ENCODE data around the gene DDN. TPM values are rescaled to one million over a fixed set of nuclear protein-coding genes. Genes with fewer than 3 reads are reported as not detected.

DDN gene
- total RNA-seq, 1 experiment from 2014 or later: 0.14 TPM

DNA sequence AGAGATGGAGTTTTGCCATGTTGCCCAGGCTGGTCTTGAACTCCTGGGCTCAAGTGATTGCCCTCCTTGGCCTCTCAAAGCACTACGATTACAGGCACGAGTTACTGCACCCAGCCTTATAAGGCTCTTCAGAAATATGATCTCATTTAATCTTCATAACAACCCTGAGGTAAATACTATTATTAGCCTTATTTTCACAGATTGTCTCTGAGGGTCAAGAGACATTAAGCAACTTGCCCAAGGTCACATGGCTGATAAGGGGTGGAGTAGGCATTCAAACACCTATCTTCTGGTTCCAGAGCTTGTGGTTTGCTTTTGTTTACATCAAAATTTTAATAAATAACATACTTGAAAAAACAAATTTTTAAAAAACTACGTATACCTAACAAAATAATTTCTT is 14.3 kb upstream of the DDN start:
- DNase-seq (ENCODE audit: low spot score): no peak

DNA sequence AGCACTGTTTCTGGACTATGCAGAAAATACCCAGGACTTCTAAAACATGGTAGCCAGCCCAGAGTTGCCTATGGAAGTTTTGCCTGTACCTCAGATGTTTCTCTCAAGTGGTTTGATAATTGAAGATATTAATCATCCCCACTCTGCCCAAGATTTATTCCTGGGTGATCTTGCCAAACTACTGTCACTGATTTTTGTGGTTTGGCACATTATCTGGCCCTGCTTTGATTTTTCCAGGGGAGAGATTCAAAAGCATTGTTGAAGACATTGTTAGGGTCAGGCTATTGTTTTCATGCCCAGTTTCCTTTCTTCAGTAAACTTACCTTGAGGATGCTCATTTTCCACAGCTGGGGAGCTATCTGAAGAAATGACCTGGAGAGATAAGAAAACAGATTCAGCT is 13.6 kb upstream of the DDN start:
- DNase-seq (ENCODE audit: low spot score): no peak

DNA sequence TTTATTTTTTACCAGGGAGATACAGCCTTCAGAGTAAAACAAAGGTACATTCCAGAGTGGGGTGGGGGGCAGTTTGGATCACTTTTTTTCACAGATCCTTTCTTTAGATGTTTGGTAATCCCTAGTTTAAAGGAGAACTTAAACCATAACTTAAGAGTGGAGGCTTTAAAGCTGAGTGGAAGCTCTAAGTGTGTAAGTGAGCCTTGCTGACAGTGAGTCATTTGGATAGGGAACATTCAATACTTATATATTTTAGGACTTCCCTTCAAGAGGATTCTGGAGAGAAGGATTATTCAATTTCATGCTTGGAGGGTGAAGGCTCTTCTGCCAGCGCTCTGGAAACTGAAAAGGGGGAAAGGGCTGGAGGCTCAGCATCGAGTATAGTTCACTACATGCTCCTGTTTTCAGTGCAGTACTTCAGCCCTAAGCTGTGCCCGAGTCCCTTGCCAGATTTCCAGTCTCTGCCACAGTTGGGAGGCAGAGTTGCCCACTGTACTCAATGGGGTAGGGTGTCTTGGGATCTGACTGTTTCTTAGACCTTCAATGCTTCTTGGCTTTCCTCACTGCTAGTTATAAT is 11.0 kb upstream of the DDN start:
- no peak for DNase-seq (ENCODE audit: low spot score)

DNA sequence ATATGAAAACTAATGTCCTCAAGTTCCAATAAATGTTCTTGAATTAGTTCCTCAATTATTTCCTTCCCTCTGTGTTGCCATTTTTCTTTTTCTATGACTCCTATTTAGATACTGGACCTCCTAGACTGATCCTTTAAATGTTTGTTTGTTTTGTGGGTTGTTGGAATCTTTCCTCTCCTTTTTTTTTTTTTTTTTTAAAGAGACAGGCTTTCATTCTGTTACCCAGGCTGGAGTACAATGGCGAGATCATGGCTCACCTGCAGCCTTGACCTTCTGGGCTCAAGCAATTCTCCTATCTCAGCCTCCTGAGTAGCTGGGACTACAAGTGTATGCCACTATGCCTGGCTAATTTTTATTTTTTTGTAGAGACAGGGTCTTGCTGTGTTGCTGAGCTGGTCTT is 9.8 kb upstream of the DDN start:
- no peak for DNase-seq (ENCODE audit: low spot score)

DNA sequence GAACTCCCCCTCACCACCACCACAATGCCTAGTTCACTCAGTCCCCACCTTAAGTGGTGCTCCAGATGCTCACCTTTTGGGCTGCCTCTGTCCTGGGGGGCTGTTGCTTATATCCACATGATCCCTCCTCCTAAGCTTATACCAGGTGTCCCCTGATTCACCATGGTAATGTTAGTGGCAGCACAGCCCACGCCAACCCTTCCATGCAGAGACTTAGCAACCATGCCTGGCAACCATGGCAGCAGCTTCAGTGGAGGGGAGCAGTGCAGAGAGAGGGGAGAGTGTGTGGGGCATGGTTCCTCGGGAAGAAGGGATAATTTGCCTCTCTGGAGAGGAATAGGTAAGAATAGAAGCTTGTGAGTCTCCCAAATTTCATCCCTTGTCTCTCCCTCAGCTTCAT is 1.2 kb upstream of the DDN start:
- DNase-seq (ENCODE audit: low spot score): no peak

DNA sequence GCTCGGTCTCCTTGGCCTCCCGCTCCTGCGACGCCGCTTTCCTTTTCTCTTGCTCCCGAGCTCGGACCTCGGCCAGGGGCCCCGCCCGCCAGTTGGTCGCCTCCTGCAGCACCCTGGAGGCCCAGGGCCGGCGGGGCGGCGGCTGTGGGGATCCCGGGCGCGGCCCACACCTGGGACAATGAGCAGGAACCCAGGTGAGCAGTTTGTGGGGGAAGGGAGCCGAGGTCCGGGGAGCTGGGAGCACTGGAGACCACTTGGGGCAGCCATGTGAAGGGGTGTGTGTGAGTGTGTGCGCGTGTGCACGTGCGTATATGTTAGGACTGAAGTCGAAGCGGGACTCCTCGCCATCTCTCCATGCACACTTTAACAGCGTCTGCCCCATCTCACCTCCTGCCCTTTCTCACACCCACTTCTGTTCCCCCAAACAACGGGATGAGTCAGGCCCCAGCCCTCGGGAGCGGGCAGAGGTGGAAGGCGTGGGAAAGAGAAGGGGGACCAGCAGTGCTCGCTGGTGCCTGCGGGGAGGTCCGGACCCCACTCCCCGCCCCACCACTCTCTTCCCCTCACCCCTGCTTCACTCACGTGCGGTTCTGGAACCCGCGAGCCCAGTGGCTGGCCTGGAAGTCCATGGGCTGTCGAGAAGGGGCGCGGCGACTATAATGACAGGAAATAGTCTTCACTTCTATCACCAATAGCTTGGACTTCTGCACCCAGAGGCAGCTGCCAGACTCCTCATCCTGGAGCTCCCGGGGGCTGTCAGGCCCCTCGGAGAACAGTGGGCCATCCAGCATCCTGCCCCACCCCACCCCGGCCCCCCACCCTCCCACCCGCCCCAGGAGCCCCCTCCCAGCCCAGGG is 450 bp downstream of the DDN start:
- no peak for DNase-seq (ENCODE audit: low spot score)

DNA sequence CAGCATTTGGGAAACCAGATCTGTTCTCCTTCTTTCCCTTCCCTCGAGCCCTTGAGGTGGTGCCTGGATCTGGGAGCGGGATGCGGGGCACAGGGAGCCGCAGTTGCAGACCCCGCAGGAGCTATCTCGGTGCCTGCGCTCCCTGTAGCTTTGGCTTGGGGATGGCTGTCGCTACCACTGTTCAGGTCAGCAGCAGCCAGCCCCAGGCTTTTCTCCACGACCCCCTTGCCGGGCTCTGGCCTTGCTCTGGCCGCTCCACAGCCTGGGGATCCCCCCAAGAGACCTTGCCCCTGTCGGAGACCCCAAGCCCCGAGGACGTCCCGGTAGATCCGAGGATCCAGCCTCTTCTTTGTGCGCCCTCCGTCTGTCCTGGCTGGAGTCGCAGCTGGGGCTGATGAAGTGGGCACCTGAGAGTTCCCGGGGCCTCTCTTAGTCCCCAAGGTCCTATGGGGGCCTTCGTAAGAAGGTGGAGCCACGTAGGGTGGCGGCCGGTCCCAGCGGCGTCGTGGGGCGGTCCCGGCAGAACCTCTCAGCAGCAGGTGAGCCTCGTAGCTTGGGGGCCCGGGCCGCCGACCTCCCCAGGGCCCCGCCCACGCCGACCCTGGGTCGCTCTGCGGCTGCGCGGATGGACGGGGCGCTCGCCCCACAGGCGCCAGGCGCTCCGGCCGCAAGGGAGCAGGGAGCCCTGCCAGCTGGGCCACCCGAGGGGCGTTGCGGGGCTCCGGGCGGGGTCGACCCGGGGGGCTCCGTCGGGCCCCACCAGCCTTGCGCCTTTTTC is 1.3 kb downstream of the DDN start:
- DNase-seq (ENCODE audit: low spot score): no peak

DNA sequence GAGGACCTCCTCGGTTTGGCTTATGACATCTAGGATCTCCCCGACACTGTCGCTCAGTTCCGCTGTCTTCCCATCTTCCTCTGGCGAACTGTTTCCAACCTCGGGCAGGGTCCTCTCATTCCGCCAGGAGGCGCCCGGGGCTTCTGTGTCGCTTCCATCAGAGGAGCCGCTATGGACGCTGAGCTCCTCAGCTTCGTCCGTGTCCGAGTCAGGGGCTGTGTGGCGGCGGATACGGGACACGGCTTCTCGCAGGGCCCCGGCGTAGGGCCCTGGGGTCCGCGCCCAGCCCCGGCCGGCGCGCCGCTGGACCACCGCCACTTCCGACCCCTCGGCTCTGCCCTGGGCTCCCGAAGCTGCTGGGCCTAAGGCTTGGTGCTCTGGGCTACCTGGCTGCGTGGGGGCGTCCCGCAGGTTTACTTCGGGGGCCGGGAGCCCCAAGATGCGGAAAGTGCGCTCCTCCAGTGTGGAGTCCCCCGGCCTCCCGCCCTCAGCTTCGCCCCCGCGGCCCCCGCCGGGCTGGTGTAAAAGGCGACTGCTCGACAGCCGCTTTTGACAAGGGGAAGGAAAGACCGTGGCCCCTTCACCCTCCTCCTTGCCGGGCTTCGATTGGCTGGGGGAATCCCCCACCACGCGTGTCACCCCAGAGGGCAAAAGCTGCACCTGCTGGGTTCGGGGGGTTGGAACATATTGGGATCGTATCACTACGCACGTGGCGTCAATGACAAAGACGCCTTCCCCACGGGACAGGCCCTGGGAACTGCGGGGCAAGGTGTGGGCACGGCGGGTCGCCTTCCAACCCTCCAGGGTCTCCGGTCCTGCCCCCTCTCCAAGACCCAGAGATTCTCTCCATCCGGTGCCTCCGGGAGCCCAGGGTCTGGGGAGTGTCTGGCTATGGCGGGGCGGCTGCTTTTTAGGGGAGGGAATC is 2.1 kb downstream of the DDN start:
- DNase-seq (ENCODE audit: low spot score): no peak

DNA sequence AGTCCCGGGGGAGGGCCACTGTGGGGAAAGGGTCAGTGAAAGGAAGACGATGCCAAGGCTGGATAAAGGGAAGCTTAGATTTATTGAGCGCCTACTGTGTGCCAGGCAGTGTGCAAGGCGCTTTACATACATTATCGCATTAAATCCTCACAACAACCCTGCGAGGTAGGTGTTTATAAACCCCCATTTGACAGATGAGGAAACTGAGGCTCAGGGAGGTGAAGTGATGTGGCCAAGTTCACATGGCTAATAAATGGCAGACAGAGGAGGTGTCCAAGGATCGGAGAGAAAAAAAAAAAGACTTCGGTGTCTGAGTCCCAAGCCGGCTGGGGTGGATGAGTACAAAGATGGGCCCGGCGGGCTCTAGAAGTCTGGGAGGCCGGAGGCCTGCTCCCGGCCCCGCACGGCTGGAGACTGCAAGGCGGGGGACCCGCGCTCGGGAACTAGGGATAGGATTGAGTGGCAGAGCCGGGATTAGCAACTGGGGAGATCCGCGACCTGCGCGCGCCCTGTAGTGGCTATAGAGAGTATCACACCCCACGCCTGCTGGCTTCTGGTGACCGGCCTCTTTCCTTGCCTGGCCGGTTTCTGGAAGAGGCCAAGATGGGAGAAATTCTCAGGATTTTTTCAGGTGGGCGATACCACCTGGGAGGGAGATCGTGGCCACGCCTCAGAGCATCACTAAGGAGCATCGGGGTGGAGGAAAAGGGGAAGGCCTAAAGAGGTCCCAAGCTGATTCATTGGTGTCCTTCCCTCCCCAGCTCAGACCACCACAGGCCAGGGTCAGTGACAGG is 3.9 kb downstream of the DDN start:
- DNase-seq (ENCODE audit: low spot score): peak; percentile 62

DNA sequence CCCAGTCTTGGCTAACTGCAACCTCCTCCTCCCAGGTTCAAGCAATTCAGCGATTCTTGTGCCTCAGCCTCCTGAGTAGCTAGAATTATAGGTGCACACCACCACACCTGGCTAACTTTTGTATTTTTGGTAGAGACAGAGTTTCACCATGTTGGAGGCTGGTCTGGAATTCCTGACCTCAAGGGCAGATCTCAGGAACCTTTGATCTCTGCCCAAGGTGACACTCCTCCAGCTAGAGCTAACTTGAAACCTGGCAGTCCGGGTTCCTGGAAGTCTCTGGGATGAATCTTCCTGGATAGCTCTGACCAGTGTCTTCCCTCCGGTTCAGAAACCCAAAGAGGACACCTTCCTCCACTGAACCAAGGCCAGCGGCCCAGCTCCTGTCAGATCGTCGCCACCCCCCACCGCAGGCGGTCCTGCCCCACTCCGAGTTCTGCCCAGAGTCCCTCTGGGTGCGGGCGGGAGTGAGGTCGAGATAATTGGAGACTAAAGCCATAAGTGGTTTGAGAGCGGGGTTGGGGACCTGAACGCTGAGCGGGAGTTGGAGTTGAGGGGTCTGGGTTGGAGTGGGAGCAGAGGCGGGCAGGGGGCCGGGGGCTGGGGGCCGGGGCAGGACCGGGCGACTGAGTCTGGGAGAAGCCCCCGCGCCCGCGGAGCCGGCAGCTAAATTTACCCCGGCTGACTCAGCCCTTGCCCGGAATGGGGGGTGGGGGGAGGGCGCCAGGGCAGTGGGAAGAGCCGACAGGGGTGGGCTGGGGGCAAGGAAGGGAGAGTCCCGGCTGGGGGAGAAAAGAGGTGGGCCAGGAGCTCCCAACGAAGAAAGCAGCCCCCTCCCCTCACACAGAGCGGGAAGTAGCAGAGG is 4.7 kb downstream of the DDN start:
- no peak for DNase-seq (ENCODE audit: low spot score)

DNA sequence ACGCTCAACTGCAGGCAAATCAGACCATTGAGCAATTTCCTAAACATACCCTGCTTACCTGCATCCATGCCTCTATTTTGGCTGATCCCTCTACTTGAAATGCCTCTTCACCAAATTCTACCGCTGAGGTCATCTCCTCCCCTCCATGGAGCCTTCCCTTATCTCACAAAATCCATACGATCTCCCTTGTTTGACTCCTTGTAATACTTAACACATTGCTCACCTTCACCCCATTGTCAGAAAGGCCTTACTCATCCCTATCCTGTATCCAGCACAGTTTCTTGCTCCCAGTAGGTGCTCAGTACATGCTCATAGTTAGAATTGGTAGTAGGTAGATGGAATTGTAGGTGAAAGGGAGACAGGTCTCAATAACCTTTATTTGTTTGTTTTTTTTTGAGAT is 5.4 kb downstream of the DDN start:
- DNase-seq (ENCODE audit: low spot score): no peak

DNA sequence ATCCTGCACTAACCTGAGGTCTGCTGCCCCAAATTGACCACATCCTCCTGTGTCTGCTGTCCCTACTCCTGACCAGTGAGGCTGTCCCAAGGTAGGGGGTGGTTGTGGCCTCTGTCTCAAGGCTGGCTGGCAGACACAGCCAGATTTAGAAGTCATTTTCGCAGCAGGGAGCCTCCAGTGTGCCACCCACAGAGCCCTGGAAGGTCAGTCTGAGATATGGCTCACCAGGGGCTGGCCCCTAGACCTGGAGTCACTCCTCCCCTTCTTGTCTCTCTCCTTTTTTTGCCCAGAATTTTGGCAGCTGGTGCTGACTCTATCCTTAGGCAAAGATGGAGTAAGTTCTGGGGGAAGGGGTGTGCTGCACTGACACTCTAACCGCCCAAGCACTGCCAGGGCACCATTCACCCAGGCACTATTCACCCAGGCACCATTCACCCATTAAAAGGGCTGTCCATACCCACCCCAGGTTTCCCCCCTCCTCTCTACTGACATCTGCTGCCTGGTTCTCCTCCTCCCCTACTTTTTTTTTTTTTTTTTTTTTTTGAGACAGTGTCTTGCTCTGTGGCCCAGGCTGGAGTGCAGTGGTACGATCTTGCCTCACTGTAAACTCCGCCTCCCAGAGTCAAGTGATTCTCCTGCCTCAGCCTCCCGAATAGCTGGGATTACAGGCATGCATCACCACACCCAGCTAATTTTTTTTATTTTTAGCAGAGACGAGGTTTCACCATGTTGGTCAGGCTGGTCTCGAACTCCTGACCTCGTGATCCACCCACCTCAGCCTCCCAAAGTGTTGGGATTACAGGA is 7.7 kb downstream of the DDN start:
- DNase-seq (ENCODE audit: low spot score): no peak

DNA sequence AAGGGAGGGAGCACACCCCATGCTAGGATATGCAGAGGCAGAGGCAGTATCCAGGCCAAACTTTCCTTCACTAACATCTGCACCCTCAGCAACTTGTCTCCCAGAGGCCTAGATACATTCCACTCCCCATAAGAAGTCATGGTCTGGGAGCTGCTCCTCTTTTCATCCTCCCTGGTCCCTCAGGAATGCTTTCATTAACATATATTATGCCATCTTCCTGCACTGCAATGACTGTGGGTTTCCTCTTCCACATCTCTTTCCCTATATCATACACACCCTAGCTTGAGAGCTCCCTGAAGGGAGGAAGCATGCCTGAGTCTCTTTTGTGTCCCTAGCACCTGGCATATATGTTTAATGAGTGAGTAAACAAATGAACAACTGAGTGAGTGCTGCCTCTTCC is 8.6 kb downstream of the DDN start:
- DNase-seq (ENCODE audit: low spot score): no peak

DNA sequence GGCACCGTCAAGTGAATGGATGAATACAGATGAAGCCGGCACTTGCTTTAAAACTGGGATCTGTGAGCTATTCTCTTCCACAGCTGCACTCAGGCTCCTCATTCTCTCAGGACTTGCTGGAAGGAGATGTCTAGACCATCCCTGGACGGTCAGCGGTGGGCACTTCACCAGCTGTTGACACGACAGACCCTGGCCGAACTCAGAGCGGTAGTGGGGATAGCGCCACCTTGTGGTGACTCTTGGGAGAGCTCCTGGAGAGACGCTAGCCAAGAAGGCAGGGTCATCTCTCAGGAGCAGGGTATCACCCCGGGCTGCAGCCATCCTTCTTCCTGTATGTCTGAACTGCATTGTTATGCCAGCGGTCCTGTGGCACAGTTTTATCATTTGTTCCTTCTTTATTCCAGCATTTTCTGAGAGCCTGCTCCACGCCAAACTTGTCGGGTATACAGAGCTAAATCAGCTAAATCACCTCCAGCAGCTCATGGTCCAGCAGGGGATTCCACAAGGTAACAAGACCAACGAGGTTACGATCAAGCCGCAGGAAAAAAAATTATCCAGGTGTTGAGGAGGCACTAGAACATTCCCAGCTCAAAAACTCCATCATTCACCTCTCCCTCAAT is 11.0 kb downstream of the DDN start:
- DNase-seq (ENCODE audit: low spot score): no peak

DNA sequence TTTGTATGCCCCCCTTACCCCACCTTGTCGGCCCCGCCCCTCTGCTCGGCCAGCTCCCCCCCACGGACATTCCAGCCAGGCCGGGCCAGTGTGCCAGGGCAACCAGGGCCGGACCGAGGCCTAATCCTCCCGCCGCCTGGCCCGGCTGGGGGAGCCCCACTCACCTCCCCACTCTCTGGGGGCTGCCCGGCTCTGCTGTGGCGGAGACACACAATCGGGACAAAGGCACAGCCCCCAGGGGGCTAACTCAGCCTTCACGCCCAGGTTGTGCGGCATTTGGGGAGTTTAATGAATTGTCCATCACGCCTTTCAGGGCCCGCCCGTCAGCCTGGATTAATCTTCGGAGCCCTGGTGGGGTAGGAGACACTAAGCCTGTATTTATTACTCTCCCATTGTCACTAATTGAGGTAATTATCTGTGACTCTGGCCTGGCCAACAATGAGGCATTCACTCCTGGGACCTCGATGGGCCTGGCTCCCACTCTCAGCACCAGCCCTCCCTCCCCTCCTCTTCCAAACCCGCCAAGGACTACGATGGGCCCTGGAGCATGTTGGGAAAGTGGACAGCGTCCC is 12.4 kb downstream of the DDN start:
- DNase-seq (ENCODE audit: low spot score): no peak

DNA sequence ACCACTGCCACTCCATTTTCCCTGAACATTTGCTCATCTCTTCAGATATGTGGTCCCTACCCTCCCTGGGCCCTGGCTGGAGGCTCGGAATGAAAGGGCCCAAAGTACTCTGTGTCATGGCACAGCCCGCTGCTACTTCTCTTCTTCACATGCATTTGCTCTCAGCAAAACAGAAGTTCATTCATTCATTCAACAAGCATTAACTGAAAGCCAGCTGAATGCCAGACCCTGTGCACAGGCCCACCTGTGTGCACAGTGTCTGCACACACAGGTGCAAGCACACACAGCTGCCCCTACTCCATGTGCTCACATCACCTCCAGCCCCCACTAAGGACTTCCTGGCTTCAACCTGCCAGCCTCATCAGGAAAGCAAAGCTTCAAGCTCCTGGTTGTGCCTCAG is 13.3 kb downstream of the DDN start:
- no peak for DNase-seq (ENCODE audit: low spot score)

DNA sequence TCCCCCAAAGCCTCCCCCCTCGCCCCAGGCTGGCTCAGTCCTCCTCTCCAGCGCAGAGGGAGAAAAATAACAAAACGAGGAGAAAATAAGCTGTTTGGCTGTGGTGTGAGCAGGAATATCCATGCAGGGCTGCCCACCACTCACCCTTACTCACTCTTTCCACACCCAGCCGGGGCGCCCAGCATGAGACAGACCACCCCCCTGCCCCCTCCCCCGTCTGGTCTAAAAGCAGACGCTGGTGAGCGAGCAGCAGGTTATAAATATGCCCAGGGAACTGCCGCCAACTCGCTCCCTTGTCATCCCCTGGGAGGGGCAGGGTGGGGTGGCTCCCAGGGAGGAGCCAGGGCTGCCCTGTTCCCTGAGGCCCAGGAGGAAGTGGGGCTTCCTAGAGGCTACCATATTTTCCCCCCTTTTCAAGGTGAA is 13.7 kb downstream of the DDN start:
- DNase-seq (ENCODE audit: low spot score): no peak

DNA sequence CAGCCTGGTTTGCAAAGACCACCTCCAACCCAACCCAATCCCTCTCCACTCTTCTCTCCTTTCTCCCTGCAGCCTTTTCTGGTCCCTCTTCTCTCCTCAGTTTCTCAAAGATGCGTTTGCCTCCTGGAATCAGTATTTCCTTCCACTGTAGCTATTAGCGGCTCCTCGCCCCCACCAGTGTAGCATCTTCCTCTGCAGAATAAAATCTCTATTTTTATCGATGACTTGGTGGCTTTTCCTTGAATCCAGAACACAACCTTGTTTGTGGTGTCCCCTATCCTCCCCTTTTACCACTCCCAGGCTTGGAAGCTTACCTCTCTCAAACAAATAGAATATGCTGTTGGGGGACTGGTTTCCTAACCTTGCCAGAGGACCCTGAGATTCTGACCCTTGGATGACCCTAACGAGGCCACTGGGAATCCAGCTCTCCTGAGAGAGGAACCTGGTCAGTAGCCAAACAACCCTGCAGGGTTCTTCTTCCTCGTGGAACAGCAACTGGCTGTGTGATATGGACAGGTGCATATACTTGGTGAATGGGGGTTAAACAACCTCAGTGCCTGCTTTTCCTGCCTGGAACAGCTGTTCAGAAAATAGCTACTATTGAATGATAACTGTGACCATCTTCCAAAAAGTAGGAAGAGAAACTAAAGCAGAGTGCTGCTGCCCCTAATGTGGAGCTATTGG is 16.6 kb downstream of the DDN start:
- no peak for DNase-seq (ENCODE audit: low spot score)
